ENCODE results near the gene MRPL4. TPM values are rescaled to one million over a fixed set of nuclear protein-coding genes. Genes with fewer than 3 reads are reported as not detected.

The MRPL4 gene
- total RNA-seq, 1 experiment from 2014 or later, result 57.6 TPM

Other genes with a start within 250 kb of the MRPL4 start
- gene COL5A3, start 241.7 kb upstream of the MRPL4 start, total RNA-seq (2014; rRNA removed; shearing (Covaris generic)), result 3.0 and 4.8 TPM in 2 replicates
- 0.12 TPM in 1 of 2 replicates, not detected in the other for gene RDH8, start 238.7 kb upstream of the MRPL4 start, total RNA-seq (2014; rRNA removed; shearing (Covaris generic))
- gene SHFL, start 165.9 kb upstream of the MRPL4 start, total RNA-seq (2014; rRNA removed; shearing (Covaris generic)), result 15.6 and 21.9 TPM in 2 replicates
- 0.98 TPM in 1 of 2 replicates, not detected in the other for gene ANGPTL6, start 149.5 kb upstream of the MRPL4 start, total RNA-seq (2014; rRNA removed; shearing (Covaris generic))
- gene PPAN, start 145.9 kb upstream of the MRPL4 start, total RNA-seq (2014; rRNA removed; shearing (Covaris generic)), result 17.8 and 19.3 TPM in 2 replicates
- gene P2RY11, start 140.5 kb upstream of the MRPL4 start, total RNA-seq (2014; rRNA removed; shearing (Covaris generic)), result 1.1 and 1.2 TPM in 2 replicates
- gene EIF3G, start 132.3 kb upstream of the MRPL4 start, total RNA-seq (2014; rRNA removed; shearing (Covaris generic)), result 264 and 284 TPM in 2 replicates
- gene DNMT1, start 57.3 kb upstream of the MRPL4 start, total RNA-seq (2014; rRNA removed; shearing (Covaris generic)), result 100 and 108 TPM in 2 replicates
- gene S1PR2, start 20.9 kb upstream of the MRPL4 start, total RNA-seq (2014; rRNA removed; shearing (Covaris generic)), result 4.7 and 4.9 TPM in 2 replicates
- gene ICAM1, start 18.9 kb downstream of the MRPL4 start, total RNA-seq (2014; rRNA removed; shearing (Covaris generic)), result 75.1 and 81.1 TPM in 2 replicates
- gene ICAM4, start 34.7 kb downstream of the MRPL4 start, total RNA-seq (2014; rRNA removed; shearing (Covaris generic)), result 0.24 and 0.39 TPM in 2 replicates
- 12.0 and 15.8 TPM in 2 replicates for gene ICAM5, start 37.7 kb downstream of the MRPL4 start, total RNA-seq (2014; rRNA removed; shearing (Covaris generic))
- 0.88 and 1.2 TPM in 2 replicates for gene ZGLP1, start 57.6 kb downstream of the MRPL4 start, total RNA-seq (2014; rRNA removed; shearing (Covaris generic))
- gene FDX2, start 63.8 kb downstream of the MRPL4 start, total RNA-seq (2014; rRNA removed; shearing (Covaris generic)), result 33.0 and 50.1 TPM in 2 replicates
- gene RAVER1, start 81.3 kb downstream of the MRPL4 start, total RNA-seq (2014; rRNA removed; shearing (Covaris generic)), result 9.0 and 11.8 TPM in 2 replicates
- 16.8 and 21.5 TPM in 2 replicates for gene ICAM3, start 87.4 kb downstream of the MRPL4 start, total RNA-seq (2014; rRNA removed; shearing (Covaris generic))
- 44.6 and 56.8 TPM in 2 replicates for gene TYK2, start 128.4 kb downstream of the MRPL4 start, total RNA-seq (2014; rRNA removed; shearing (Covaris generic))
- gene CDC37, start 151.3 kb downstream of the MRPL4 start, total RNA-seq (2014; rRNA removed; shearing (Covaris generic)), result 89.3 and 107 TPM in 2 replicates
- gene PDE4A, start 168.3 kb downstream of the MRPL4 start, total RNA-seq (2014; rRNA removed; shearing (Covaris generic)), result 1.3 and 2.0 TPM in 2 replicates

All from RPMI7951 (cell line).